Frontal cortex (tissue), 4 donors: ENCODE data around the gene EPN2. TPM values are rescaled to one million over a fixed set of nuclear protein-coding genes. Genes with fewer than 3 reads are reported as not detected.

Experiments used
- DNase-seq, 2 donors: peaks; one replicate each; pipeline ENCODE4 v3.0.0; 2012; ENCODE audit warnings: low spot score in 2 of 2
- FAIRE-seq: peaks from 2 replicates; lab custom pipeline; 2012; peaks lifted over from hg19 to GRCh38; lab: Jason Lieb, UNC
- total RNA-seq: library from RNA; depleted of rRNA; stranded (reverse); fragments of >200 nt; gene quantifications from one replicate; pipeline ENCODE4 v1.2.3, GENCODE V29; 2014
- donor health status: control.
- donor health status: control.
- donor health status: control.

EPN2 gene
- total RNA-seq, 1 donor from 2014 or later = 53.0 TPM

DNA sequence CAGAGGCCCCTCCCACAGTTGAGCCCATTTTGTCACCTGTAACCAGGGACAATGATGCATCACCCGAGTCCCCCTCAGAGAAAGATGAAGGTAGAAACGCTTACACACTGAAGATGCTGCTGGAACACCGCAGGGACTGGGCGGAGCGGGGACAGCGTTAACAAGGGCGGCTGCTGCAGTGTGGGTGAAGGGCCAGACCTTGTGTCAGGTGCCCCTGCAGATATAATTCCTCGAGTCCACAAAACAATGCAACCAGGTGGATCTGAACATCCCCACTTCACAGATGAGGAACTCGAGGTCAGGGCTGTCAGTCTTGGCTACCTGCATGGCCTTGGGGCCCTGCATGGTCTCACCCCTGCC, 134.8 kb downstream of the EPN2 start:
- no peak for FAIRE-seq
- no peak for DNase-seq

DNA sequence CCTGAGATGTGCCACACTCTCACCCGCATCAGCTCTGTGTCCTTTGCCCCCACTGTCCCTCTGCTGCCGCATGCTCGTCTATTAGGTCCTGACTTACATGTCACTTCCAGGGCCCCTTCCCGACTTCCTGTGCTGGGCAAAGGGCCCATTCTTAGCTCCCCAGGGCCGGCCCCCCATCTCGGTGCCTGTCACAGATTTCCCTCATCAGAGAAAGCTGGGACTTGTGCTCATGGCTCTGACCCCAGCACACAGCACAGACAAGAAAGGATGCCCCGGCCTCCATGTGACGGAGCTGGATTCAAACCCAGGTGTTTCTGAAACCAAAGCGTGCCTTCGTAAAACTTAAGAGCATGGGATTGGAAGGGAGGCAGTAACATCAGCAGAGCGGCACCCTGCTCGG, 135.3 kb downstream of the EPN2 start:
- FAIRE-seq (no peak), DNase-seq (no peak)

DNA sequence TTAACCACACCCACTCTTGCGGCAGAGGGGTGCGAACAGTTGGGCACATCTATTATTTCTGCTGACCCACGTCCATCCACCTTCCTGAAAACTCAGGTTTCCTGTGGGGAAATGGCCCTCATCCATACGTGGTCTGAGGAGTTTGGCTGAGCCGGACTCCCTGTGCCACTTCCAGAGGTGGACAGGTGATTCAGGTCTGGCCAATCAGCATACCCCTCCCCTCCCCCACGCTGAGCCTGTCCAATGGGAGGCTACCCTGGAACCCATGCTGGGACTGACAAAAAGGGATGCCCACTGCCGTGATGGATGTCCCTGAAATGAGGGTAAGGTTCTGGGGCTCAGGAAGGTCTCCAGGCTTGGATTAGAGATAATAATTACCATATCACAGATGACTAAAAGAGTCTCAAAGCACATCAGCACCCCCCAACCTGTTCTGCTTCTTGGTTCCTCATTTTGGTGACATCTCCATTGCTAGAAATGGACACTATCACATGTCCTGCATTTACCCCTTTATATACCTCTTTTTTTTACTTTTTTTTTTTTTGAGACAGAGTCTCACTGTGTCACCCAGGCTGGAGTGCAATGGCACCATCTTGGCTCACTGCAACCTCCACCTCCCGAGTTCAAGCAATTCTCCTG, 135.8 kb downstream of the EPN2 start:
- FAIRE-seq (no peak), DNase-seq (no peak)

DNA sequence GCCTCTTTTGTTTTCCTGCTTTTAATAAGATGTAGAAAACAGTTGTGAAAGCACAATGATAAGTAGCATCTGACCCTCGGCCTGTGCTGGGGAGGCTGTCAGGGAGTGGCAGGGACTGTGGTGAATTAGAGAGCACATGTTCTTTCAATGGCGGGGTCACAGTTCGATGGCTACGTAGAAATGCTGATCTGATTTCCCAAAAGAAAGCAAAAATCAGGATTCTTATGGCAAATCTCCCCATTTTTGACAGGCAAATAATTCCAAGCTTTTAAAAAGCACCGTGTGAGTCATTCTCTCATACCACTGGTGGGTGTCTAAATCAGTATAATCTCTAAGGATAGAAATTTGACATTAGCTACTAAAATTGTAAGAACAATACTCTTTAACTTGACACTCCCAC, 137.0 kb downstream of the EPN2 start:
- FAIRE-seq (no peak), DNase-seq (no peak)

DNA sequence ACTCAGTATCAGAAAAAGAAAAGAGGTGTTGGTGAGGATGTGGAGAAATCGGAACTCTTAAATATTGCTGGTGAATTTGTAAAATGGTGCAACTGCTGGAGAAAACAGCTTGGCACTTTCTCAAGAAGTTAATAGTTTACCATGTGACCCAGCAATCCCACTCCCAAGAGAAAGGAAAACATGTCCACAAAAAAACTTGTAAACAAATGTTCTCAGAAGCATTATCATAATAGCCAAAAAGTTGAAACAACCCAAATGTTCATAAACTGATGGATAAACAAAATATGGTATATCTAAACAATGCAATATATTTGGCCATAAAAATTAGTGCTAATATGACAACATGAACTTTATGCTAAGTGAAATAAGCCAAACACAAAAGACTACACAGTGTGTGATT, 138.6 kb downstream of the EPN2 start:
- FAIRE-seq (no peak), DNase-seq (no peak)

DNA sequence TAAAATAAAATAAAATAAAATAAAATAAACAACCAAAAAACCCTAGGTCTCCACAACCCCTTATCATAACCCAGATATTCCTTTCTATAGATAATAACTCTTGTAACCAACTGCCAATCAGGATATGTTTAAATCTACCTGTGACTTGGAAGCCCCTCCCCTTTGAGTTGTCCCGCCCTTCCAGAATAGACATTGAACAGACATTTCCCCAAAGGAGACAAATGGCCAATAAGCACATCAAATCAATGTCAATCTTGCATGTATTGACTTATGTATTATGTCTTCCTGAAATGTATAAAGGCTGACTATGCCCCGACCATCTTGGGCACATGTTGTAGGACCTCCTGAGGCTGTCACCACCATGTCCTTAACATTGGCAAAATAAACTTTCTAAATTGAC, 139.6 kb downstream of the EPN2 start:
- FAIRE-seq (no peak), DNase-seq (no peak)

DNA sequence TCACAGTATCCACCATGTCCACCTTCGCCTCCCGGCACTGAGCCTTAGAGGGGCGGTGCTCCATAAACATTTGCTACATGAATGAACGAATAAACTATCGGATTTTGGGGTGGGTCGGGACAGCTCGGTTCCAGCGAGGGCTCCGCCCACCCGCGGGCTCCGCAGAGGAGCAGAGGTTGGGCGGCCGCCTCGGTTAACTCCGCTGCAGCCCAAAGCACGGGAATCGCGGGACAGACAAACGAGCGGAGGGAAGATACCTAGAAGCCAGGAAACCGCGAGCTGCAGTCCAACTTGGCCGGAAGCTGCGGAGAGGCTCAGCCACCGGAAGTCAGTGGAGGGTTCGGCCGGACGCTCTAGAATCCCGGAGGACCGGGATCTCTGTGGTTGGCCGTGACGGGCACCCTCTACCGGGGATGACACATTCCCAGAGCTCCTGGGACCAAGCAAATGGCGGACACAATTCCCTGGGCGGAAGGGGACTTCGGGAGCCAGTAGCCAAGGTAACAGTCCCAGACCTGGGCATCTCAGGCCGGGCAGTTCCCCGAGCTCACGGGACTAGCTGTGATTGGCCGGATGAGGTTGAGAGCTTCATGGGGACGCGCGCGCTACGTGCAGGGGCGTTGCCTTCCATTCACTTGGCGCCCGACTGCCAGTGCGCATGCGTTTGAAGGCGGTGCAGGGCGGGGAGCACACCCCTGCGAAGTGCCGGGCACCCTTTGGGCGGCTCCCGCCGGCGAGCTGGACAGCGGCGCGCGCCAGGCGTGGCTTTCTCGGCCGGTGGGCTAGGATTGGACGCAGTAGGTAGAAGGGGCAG, 140.6 kb downstream of the EPN2 start:
- FAIRE-seq = peak; percentile 42
- DNase-seq = peak; percentile 99

DNA sequence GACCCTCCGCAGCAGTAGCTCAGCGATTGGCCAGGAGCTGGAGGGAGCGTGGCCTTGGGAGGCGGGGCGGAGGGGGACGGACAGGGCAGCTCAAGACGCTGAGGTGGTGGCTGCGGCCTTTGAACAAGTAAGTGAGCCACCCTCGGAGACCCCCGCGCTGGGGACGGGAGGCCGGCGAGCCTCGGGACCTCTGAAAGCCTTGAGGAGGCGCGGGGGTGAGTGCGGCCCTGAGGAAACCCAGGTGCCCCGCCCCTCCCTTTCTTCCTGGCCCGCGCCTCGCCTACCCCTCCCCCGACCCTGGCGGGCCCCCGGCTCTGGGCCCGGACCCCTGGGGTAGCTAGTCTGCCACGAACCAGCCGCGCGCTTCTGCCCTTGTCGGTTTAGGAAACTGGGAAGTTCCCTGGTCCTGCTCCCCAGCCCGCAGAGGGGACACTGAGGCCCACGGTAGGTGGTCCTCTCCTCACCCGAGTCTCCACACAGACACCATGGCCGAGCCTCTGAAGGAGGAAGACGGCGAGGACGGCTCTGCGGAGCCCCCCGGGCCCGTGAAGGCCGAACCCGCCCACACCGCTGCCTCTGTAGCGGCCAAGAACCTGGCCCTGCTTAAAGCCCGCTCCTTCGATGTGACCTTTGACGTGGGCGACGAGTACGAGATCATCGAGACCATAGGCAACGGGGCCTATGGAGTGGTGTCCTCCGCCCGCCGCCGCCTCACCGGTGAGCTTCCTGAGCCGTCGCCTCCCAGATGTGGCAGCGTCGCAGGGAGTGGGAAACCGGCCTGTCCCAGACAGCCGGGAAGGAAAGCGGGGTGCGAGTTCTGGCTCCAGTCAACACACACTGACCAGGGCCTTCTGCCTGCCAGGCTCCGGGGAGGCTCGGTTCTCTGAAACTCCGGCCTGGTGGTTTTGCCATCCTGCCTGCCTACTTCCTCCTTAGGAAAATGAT, 141.5 kb downstream of the EPN2 start, which contains the start of gene MAPK7:
Gene MAPK7, plus strand, starts transcription at position 83 of the 945 bp plus-strand sequence. Its CDS starts 403 bp downstream, at position 486.
- FAIRE-seq (no peak), DNase-seq (peak in 1 of 2 donors; percentile 48)

DNA sequence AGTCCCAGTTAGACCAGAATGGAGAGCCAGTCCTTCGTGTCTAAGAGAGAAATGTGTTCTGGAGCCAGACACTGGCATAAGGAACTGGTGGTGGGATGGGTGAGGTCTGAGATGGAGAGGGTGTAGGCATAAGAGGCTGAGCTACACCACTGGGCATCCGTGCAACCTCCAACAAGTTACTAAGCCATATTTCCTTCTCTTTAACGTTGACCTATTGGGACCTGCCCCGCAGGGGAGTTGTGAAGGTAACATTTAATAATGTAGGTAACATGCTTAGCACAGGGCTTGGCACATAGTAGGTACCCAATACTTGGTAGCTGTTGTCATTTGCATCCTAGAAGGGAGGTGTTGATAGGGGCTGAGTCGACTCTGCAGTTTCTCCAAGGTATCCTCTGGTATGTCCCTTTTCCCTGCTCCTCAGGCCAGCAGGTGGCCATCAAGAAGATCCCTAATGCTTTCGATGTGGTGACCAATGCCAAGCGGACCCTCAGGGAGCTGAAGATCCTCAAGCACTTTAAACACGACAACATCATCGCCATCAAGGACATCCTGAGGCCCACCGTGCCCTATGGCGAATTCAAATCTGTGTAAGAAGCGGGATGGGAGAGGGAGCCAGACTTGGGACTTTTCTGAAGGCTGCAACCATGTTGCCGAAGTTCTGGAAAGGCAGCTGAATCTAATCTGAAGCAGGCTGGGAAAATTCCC, 142.3 kb downstream of the EPN2 start:
- DNase-seq = no peak
- FAIRE-seq = no peak

DNA sequence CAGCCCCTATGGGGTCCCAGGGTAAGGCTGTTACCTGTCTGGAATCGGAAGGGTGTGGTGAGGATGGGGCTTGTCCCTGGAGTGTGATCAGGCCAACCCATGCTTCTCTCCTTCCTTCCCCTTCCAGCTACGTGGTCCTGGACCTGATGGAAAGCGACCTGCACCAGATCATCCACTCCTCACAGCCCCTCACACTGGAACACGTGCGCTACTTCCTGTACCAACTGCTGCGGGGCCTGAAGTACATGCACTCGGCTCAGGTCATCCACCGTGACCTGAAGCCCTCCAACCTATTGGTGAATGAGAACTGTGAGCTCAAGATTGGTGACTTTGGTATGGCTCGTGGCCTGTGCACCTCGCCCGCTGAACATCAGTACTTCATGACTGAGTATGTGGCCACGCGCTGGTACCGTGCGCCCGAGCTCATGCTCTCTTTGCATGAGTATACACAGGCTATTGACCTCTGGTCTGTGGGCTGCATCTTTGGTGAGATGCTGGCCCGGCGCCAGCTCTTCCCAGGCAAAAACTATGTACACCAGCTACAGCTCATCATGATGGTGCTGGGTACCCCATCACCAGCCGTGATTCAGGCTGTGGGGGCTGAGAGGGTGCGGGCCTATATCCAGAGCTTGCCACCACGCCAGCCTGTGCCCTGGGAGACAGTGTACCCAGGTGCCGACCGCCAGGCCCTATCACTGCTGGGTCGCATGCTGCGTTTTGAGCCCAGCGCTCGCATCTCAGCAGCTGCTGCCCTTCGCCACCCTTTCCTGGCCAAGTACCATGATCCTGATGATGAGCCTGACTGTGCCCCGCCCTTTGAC, 143.5 kb downstream of the EPN2 start:
- DNase-seq = no peak
- FAIRE-seq = no peak

DNA sequence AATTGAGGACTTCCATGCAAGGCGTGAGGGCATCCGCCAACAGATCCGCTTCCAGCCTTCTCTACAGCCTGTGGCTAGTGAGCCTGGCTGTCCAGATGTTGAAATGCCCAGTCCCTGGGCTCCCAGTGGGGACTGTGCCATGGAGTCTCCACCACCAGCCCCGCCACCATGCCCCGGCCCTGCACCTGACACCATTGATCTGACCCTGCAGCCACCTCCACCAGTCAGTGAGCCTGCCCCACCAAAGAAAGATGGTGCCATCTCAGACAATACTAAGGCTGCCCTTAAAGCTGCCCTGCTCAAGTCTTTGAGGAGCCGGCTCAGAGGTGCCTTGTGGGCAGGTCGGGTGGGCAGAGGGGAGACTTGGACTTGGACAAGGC, 144.2 kb downstream of the EPN2 start:
- FAIRE-seq (no peak), DNase-seq (no peak)

DNA sequence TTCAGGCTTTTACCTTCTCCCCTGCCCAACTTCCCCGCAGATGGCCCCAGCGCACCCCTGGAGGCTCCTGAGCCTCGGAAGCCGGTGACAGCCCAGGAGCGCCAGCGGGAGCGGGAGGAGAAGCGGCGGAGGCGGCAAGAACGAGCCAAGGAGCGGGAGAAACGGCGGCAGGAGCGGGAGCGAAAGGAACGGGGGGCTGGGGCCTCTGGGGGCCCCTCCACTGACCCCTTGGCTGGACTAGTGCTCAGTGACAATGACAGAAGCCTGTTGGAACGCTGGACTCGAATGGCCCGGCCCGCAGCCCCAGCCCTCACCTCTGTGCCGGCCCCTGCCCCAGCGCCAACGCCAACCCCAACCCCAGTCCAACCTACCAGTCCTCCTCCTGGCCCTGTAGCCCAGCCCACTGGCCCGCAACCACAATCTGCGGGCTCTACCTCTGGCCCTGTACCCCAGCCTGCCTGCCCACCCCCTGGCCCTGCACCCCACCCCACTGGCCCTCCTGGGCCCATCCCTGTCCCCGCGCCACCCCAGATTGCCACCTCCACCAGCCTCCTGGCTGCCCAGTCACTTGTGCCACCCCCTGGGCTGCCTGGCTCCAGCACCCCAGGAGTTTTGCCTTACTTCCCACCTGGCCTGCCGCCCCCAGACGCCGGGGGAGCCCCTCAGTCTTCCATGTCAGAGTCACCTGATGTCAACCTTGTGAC, 144.7 kb downstream of the EPN2 start:
- DNase-seq (no peak), FAIRE-seq (no peak)

DNA sequence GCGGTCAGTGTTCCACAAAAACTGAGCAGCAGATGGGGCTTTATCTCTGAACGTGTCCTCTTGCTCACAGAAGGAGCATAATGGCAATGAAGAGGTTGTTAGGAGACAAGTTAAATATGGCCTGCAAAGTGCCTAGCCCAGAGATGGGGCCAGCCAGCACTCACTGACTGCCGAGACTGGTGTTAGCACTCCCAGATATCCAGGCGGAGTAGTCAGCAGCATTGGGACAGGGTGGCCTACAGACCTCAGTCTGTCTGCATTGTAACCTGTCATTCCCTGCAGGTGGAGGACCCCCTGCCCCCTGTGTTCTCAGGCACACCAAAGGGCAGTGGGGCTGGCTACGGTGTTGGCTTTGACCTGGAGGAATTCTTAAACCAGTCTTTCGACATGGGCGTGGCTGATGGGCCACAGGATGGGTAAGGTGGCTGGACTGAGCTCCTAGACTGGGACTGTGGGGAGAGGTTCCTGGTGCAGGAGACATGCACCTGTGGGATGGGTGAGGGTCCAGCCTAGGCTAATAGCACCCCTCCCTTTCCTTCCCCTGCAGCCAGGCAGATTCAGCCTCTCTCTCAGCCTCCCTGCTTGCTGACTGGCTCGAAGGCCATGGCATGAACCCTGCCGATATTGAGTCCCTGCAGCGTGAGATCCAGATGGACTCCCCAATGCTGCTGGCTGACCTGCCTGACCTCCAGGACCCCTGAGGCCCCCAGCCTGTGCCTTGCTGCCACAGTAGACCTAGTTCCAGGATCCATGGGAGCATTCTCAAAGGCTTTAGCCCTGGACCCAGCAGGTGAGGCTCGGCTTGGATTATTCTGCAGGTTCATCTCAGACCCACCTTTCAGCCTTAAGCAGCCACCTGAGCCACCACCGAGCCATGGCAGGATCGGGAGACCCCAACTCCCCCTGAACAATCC, 145.6 kb downstream of the EPN2 start:
- DNase-seq (no peak), FAIRE-seq (no peak)

DNA sequence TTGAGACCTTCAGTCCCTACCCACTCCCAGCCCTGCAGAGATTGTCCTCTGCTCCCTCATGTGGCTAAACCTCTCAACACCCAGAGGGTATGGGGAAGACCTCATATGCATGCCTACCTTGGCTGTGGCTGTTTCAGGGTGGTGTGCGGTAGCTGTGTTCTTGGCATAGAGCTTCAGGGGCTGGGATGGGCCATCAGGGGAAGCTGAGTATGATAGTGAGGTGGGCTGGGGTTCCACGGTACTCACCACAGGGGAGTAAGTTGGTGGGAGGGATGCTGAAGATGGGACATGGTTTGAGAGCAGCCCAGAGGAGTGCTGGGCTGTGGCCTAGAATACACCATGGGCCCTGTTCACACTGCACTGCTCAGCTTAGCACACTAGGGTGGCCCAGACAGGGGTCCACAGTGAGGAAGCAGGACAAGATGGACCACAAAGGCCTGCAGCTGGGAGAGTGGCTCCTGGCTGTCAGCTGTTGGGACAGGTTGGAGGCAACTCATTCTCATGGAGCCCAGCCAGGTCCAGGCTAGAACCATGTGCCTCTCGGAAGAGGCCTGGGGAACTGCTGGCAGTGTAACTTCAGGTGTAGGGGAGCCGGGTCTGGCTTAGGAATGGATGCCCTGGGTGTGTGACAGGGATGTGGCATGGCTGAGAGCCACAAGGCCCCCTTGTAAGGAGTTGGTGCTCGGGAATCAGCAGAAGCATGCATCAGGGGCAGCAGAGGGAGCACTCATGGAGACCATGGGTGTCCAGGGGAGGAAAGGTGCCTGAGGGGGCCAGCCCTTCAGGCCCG, 146.7 kb downstream of the EPN2 start:
- DNase-seq (no peak), FAIRE-seq (no peak)

DNA sequence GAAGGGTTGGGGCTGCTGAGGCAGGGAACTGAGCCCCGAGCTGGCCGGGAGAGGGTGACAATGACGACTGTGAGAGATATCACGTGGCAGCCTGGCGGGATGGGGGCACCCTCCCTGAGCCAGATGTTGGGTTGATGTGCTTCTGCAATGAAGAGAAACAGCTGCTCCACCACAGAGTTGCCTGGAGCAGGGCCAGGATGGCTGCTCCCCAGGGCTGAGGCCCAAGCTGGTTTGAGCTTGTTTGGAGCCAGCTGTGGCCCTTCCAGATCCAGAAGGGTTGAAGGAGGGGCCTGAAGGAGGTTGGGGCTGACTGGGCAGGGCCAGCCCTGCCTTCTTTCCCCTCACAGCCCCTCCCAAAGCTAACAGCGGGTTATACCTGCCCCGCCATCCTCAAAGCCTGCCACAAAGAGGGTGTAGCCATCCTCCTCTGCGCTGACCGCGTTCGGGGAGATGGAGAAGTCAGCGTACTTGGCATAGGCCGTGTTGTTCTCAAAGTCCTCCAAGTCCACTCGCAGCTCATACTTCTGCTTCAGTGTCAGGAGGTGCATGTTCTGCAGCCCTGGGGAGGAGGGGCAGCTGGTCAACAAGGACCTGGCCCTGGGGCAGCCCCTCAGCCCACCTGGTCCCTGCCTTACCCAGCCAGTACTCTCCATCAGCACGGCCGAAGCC, 147.7 kb downstream of the EPN2 start:
- FAIRE-seq = no peak
- peak; percentile 69 to 83 for DNase-seq

DNA sequence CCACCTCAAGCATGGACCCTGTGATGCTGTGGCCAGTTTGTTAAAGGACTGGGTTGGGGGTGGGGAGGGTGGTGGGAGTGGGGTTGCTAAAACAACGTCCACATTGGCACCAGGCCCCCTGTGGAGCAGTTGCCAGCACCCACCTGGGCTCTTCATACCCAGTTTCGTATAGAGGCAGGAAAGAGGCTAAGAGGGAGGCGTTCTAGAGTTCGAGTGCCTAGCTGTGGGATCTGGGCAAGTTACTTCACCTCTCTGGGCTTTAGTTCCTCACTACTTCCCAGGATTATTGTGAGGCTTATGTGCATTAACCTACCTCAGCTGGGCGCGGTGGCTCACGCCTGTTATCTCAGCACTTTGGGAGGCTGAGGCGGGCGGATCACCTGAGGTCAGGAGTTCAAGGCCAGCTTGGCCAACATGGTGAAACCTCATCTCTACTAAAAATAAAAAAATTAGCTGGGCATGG, 148.4 kb downstream of the EPN2 start:
- FAIRE-seq = no peak

More for the DNA sequence above, 148.4 kb downstream of the EPN2 start:
- DNase-seq = no peak
